HepG2 (cell line): Measurements from ENCODE around the gene CA7. TPM values are rescaled to one million over a fixed set of nuclear protein-coding genes. Genes with fewer than 3 reads are reported as not detected.

Experiments used
- EEA1 ChIP-seq: sonication (generic); formaldehyde crosslinking; IDR thresholded peaks from 2 replicates; pipeline ENCODE4 v1.5.1; 2020; ENCODE audit warnings: mild to moderate bottlenecking, missing genetic modification reagents, borderline replicate concordance
- PPARG ChIP-seq: conservative IDR thresholded peaks from 2 replicates; pipeline ENCODE4 v1.6.1; 2016; ENCODE audit warnings: missing biosample characterization, missing genetic modification reagents
- SALL1 ChIP-seq: sonication (generic); formaldehyde crosslinking; IDR thresholded peaks from 2 replicates; pipeline ENCODE4 v1.8.0; 2022; ENCODE audit warnings: mild to moderate bottlenecking, missing genetic modification reagents
- SOX6 ChIP-seq, 2 experiments: fragments of 450-650 bp in 1 of 2; sonication (generic) in 1 of 2; formaldehyde crosslinking in 1 of 2; IDR thresholded peaks; 2 replicates each; pipeline versions ENCODE4 v1.4.0 to v1.6.1; 2017 to 2020; ENCODE audit warnings: antibody characterized with exemption in 1 of 2, mild to moderate bottlenecking in 1 of 2, missing genetic modification reagents in 1 of 2
- TCF7L2 ChIP-seq: IDR thresholded peaks from 2 replicates; pipeline ENCODE4 v1.6.1; 2011; ENCODE audit warnings: mild to moderate bottlenecking, low read depth, low read length, moderate library complexity
- USF2 ChIP-seq, 2 experiments: sonication (generic) in 1 of 2; formaldehyde crosslinking in 1 of 2; IDR thresholded peaks; 2 replicates each; pipeline versions ENCODE4 v1.5.1 to v1.6.1; 2011 to 2020; ENCODE audit warnings: borderline replicate concordance in 1 of 2, low read depth in 1 of 2, low read length in 1 of 2, mild to moderate bottlenecking in 1 of 2, missing genetic modification reagents in 1 of 2, moderate library complexity in 1 of 2
- ZNF143 ChIP-seq: sonication (generic); formaldehyde crosslinking; IDR thresholded peaks from 2 replicates; pipeline ENCODE4 v1.4.0; 2020; ENCODE audit warnings: missing genetic modification reagents
- polyA plus RNA-seq, 8 experiments: library from polyadenylated mRNA; depleted of rRNA in 3 of 8; stranded (reverse) in 7 of 8; unstranded in 1 of 8; fragments of >200 nt; fragmentation: Illumina TruSeq in 4 of 8; extraction: Trizol in 4 of 8; gene quantifications; 2 replicates each; pipeline versions ENCODE4 v1.2.1 to v1.2.3, GENCODE V29; 2011 to 2016; ENCODE audit warnings: low read depth in 4 of 8, missing spikeins in 1 of 8, mixed read lengths in 1 of 8; ENCODE audit not compliant: insufficient read depth in 1 of 8
- total RNA-seq, 5 experiments: library from RNA; depleted of rRNA; stranded (reverse); fragments of >200 nt; fragmentation: Illumina TruSeq; extraction: Trizol; gene quantifications; 2 replicates each; pipeline ENCODE4 v1.2.3, GENCODE V29; 2016; ENCODE audit warnings: low read depth in 1 of 5
- TF ChIP-seq, protein P1 (sequence below): sonication (generic); formaldehyde crosslinking; IDR thresholded peaks from 2 replicates; pipeline ENCODE4 v1.4.0; 2020; ENCODE audit warnings: missing genetic modification reagents

Gene CA7
- total and polyA plus RNA-seq, 2 of the 13 experiments (the other 11 are each of a cell fraction or from before 2014, with no cell fraction given), result not detected

- TF ChIP-seq, protein P1, sequence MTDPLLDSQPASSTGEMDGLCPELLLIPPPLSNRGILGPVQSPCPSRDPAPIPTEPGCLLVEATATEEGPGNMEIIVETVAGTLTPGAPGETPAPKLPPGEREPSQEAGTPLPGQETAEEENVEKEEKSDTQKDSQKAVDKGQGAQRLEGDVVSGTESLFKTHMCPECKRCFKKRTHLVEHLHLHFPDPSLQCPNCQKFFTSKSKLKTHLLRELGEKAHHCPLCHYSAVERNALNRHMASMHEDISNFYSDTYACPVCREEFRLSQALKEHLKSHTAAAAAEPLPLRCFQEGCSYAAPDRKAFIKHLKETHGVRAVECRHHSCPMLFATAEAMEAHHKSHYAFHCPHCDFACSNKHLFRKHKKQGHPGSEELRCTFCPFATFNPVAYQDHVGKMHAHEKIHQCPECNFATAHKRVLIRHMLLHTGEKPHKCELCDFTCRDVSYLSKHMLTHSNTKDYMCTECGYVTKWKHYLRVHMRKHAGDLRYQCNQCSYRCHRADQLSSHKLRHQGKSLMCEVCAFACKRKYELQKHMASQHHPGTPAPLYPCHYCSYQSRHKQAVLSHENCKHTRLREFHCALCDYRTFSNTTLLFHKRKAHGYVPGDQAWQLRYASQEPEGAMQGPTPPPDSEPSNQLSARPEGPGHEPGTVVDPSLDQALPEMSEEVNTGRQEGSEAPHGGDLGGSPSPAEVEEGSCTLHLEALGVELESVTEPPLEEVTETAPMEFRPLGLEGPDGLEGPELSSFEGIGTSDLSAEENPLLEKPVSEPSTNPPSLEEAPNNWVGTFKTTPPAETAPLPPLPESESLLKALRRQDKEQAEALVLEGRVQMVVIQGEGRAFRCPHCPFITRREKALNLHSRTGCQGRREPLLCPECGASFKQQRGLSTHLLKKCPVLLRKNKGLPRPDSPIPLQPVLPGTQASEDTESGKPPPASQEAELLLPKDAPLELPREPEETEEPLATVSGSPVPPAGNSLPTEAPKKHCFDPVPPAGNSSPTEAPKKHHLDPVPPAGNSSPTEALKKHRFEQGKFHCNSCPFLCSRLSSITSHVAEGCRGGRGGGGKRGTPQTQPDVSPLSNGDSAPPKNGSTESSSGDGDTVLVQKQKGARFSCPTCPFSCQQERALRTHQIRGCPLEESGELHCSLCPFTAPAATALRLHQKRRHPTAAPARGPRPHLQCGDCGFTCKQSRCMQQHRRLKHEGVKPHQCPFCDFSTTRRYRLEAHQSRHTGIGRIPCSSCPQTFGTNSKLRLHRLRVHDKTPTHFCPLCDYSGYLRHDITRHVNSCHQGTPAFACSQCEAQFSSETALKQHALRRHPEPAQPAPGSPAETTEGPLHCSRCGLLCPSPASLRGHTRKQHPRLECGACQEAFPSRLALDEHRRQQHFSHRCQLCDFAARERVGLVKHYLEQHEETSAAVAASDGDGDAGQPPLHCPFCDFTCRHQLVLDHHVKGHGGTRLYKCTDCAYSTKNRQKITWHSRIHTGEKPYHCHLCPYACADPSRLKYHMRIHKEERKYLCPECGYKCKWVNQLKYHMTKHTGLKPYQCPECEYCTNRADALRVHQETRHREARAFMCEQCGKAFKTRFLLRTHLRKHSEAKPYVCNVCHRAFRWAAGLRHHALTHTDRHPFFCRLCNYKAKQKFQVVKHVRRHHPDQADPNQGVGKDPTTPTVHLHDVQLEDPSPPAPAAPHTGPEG (CRISPR knock-in tag), result no peak
- TF ChIP-seq PPARG (CRISPR knock-in tag) (no peak), USF2 (IDR thresholded peaks at IDR 0.05; ENCODE audit: low read depth, low read length) (no peak), USF2 (CRISPR knock-in tag; IDR thresholded peaks at IDR 0.05; ENCODE audit: borderline replicate concordance) (no peak), SOX6 (IDR thresholded peaks at IDR 0.05) (no peak), SOX6 (CRISPR knock-in tag; IDR thresholded peaks at IDR 0.05) (no peak), EEA1 (CRISPR knock-in tag) (no peak), SALL1 (CRISPR knock-in tag) (no peak), ZNF143 (CRISPR knock-in tag) (no peak), TCF7L2 (no peak)
Measured at GRCh38 chr16:66846831-66847230, 2.6 kb downstream of the CA7 start (continued).
